IMR-90 (cell line): ENCODE data around the gene RLN3. TPM values are rescaled to one million over a fixed set of nuclear protein-coding genes. Genes with fewer than 3 reads are reported as not detected.
A peak's percentile ranks its signal among the peaks of the same experiment; 100 is the strongest.

ENCODE experiments used
- ATAC-seq: fragments of 200-7000 bp; cut with Tn5 transposase; 2 replicates; pipeline ENCODE4 v1.9.1; 2020; ENCODE audit warnings: low read depth, mild to moderate bottlenecking, moderate library complexity
- BruUV-seq: library from RNA; stranded (reverse); fragments of 400-500 nt; replicated peaks from 2 replicates; lab custom pipeline; 2021; lab: Mats Ljungman, UMichigan
- CTCF ChIA-PET: fragments of 300-600 bp; formaldehyde crosslinking; extraction: SDS; loops from one replicate; lab custom pipeline; 2021; ENCODE audit warnings: antibody characterized with exemption; lab: Yijun Ruan, JAX
- POLR2A ChIA-PET: fragments of 300-600 bp; sonication (Branson Sonifier 250); formaldehyde crosslinking; loops from one replicate; lab custom pipeline; 2022; ENCODE audit warnings: antibody characterized with exemption; ENCODE audit not compliant: unreplicated experiment; lab: Charles Lee
- DNase-seq: peaks from one replicate; pipeline ENCODE4 v3.0.0; 2013
- H2AFZ ChIP-seq: replicated peaks from 2 replicates; pipeline ENCODE3; 2013; ENCODE audit warnings: low read length, mild to moderate bottlenecking; ENCODE audit not compliant: poor library complexity
- H2AK5ac ChIP-seq: 2 replicates; pipeline ENCODE4 v1.6.1; 2013; ENCODE audit warnings: low read depth, low read length, inconsistent platforms
- H2AK9ac ChIP-seq: replicated peaks from 2 replicates; pipeline ENCODE3; 2013; ENCODE audit warnings: mild to moderate bottlenecking, low read depth, low read length, moderate library complexity; ENCODE audit not compliant: poor library complexity
- H2BK120ac ChIP-seq: 2 replicates; pipeline ENCODE4 v1.6.1; 2013; ENCODE audit warnings: low read depth, low read length, inconsistent platforms
- H2BK15ac ChIP-seq: 3 replicates; pipeline ENCODE4 v1.6.1; 2013; ENCODE audit warnings: low read depth, low read length, inconsistent platforms
- H2BK20ac ChIP-seq: 2 replicates; pipeline ENCODE4 v1.6.1; 2013; ENCODE audit warnings: low read depth, mild to moderate bottlenecking, inconsistent platforms, low read length, moderate library complexity
- H2BK5ac ChIP-seq: 2 replicates; pipeline ENCODE4 v1.6.1; 2013; ENCODE audit warnings: mild to moderate bottlenecking, low read depth, low read length, inconsistent platforms; ENCODE audit not compliant: poor library complexity, severe bottlenecking
- H3K14ac ChIP-seq: replicated peaks from 2 replicates; pipeline ENCODE4 v1.6.1; 2013; ENCODE audit warnings: low read depth, low read length, inconsistent platforms
- H3K18ac ChIP-seq: 2 replicates; pipeline ENCODE4 v1.6.1; 2013; ENCODE audit warnings: low read depth, low read length, control low read depth
- H3K23ac ChIP-seq: 2 replicates; pipeline ENCODE4 v1.6.1; 2013; ENCODE audit warnings: low read depth, low read length, inconsistent platforms
- H3K27ac ChIP-seq: 2 replicates; pipeline ENCODE4 v1.5.1; 2013; ENCODE audit warnings: mild to moderate bottlenecking, control low read depth, low read length; ENCODE audit not compliant: insufficient read depth
- H3K27me3 ChIP-seq: 2 replicates; pipeline ENCODE4 v1.6.1; 2013; ENCODE audit warnings: low read length; ENCODE audit not compliant: control insufficient read depth, insufficient read depth
- H3K36me3 ChIP-seq: 2 replicates; pipeline ENCODE4 v1.6.1; 2013; ENCODE audit warnings: low read length, mixed read lengths; ENCODE audit not compliant: control insufficient read depth, insufficient read depth
- H3K4ac ChIP-seq: 2 replicates; pipeline ENCODE4 v1.6.1; 2013; ENCODE audit warnings: low read depth, low read length, inconsistent platforms
- H3K4me1 ChIP-seq: 2 replicates; pipeline ENCODE4 v1.6.1; 2013; ENCODE audit warnings: low read length, mixed read lengths; ENCODE audit not compliant: control insufficient read depth, insufficient read depth
- H3K4me2 ChIP-seq: 2 replicates; pipeline ENCODE4 v1.6.1; 2013; ENCODE audit warnings: low read depth, mild to moderate bottlenecking, control low read depth, low read length, moderate library complexity
- H3K4me3 ChIP-seq: 2 replicates; pipeline ENCODE4 v1.5.1; 2013; ENCODE audit warnings: low read depth, mild to moderate bottlenecking, control low read depth, low read length, moderate library complexity; ENCODE audit not compliant: insufficient read depth
- H3K56ac ChIP-seq: 2 replicates; pipeline ENCODE4 v1.6.1; 2013; ENCODE audit warnings: low read length, inconsistent platforms; ENCODE audit not compliant: insufficient read depth; ENCODE audit errors: extremely low read depth
- H3K79me1 ChIP-seq, 2 experiments: 2 replicates each; pipeline ENCODE4 v1.6.1; 2013; ENCODE audit warnings: low read length in 2 of 2, inconsistent platforms in 1 of 2, low read depth in 1 of 2
- H3K9ac ChIP-seq: 2 replicates; pipeline ENCODE4 v1.6.1; 2013; ENCODE audit warnings: low read depth, low read length, control low read depth
- H3K9me1 ChIP-seq: 2 replicates; pipeline ENCODE4 v1.6.1; 2013; ENCODE audit warnings: low read length, inconsistent platforms; ENCODE audit not compliant: insufficient read depth
- H3K9me3 ChIP-seq: 2 replicates; pipeline ENCODE4 v1.6.1; 2013; ENCODE audit warnings: low read length; ENCODE audit not compliant: control insufficient read depth, insufficient read depth
- H4K20me1 ChIP-seq: 2 replicates; pipeline ENCODE4 v1.6.1; 2013; ENCODE audit warnings: low read length, inconsistent platforms; ENCODE audit not compliant: insufficient read depth
- H4K5ac ChIP-seq: 2 replicates; pipeline ENCODE4 v1.6.1; 2013; ENCODE audit warnings: mild to moderate bottlenecking, low read depth, low read length, control low read depth
- H4K8ac ChIP-seq, 2 experiments: 2 replicates each; pipeline ENCODE4 v1.6.1; 2013; ENCODE audit warnings: low read depth in 2 of 2, low read length in 2 of 2, control low read depth in 1 of 2, inconsistent platforms in 1 of 2
- H4K91ac ChIP-seq: 2 replicates; pipeline ENCODE4 v1.6.1; 2013; ENCODE audit warnings: low read depth, low read length, inconsistent platforms; ENCODE audit not compliant: insufficient read depth
- CEBPB ChIP-seq: IDR thresholded peaks from 2 replicates; pipeline ENCODE4 v1.6.1; 2012; ENCODE audit warnings: low read depth, low read length, improper control_type of control experiment
- CHD1 ChIP-seq: IDR thresholded peaks from 2 replicates; pipeline ENCODE4 v1.6.1; 2012; ENCODE audit warnings: low read depth, low read length, improper control_type of control experiment
- FOS ChIP-seq: fragments of 150-350 bp; IDR thresholded peaks from 2 replicates; pipeline ENCODE4 v1.6.1; 2016; ENCODE audit warnings: low read depth, low read length
- MAFK ChIP-seq: IDR thresholded peaks from 2 replicates; pipeline ENCODE4 v1.6.1; 2012; ENCODE audit warnings: low read depth, low read length, improper control_type of control experiment
- MAZ ChIP-seq: IDR thresholded peaks from 2 replicates; pipeline ENCODE4 v1.6.1; 2012; ENCODE audit warnings: low read depth, mild to moderate bottlenecking, low read length, improper control_type of control experiment, moderate library complexity, borderline replicate concordance
- MXI1 ChIP-seq: IDR thresholded peaks from 2 replicates; pipeline ENCODE4 v1.6.1; 2012; ENCODE audit warnings: low read depth, mild to moderate bottlenecking, low read length, moderate library complexity, borderline replicate concordance
- NFE2L2 ChIP-seq: fragments of 150-350 bp; IDR thresholded peaks from 2 replicates; pipeline ENCODE4 v1.6.1; 2016; ENCODE audit warnings: low read depth, mild to moderate bottlenecking, low read length
- RCOR1 ChIP-seq: IDR thresholded peaks from 2 replicates; pipeline ENCODE4 v1.6.1; 2012; ENCODE audit warnings: mild to moderate bottlenecking, low read length, improper control_type of control experiment; ENCODE audit not compliant: insufficient replicate concordance
- RFX5 ChIP-seq: IDR thresholded peaks from 2 replicates; pipeline ENCODE4 v1.8.0; 2012; ENCODE audit warnings: low read depth, mild to moderate bottlenecking, low read length, moderate library complexity
- SMC3 ChIP-seq: fragments of 150-350 bp; IDR thresholded peaks from 2 replicates; pipeline ENCODE4 v1.6.1; 2016; ENCODE audit warnings: low read depth, mild to moderate bottlenecking, antibody characterized with exemption, low read length, moderate library complexity
- WGBS, 2 experiments: methylation state at CpG; one replicate each; pipeline versions ENCODE4 v1.1.5 to v1.1.7; 2013; ENCODE audit warnings: missing lambda C conversion rate in 2 of 2; ENCODE audit not compliant: insufficient read length in 1 of 2; ENCODE audit errors: extremely low coverage in 2 of 2; 5-methylcytosine and 5-hydroxymethylcytosine counted together
- dilution Hi-C: fragments of 300-500 bp; cut with HindIII; formaldehyde crosslinking; loops from one replicate; pipeline ENCODE4 v1.14.3; 2018; ENCODE audit warnings: low sequenced_read_pairs; ENCODE audit not compliant: unreplicated experiment
- in situ Hi-C: fragments of 300-500 bp; cut with MboI; formaldehyde crosslinking; loops from 3 replicates; pipeline ENCODE4 v1.14.3; 2019; ENCODE audit warnings: low sequenced_read_pairs, inconsistent platforms, mixed read lengths
- intact Hi-C: fragments of 100-400 bp; cut with micrococcal nuclease; formaldehyde crosslinking; loops from 2 replicates; pipeline ENCODE4 v1.10.0; 2022
- polyA plus RNA-seq, 3 experiments: library from polyadenylated mRNA; depleted of rRNA; stranded (reverse); fragments of >200 nt; gene quantifications; 2 replicates each; pipeline ENCODE4 v1.2.3, GENCODE V29; 2012; ENCODE audit warnings: low replicate concordance in 1 of 3
- total RNA-seq: library from RNA; depleted of rRNA; stranded (reverse); fragments of >200 nt; gene quantifications from 2 replicates; pipeline ENCODE4 v1.2.3, GENCODE V29; 2012
- TF ChIP-seq, protein P1 (sequence below): fragments of 150-350 bp; IDR thresholded peaks from 2 replicates; pipeline ENCODE4 v1.6.1; 2017; ENCODE audit warnings: mild to moderate bottlenecking, antibody characterized with exemption, low read length, low read depth
- TF ChIP-seq, protein P2 (sequence below): conservative IDR thresholded peaks from 2 replicates; pipeline ENCODE4 v1.5.1; 2012; ENCODE audit warnings: mild to moderate bottlenecking, low read depth, low read length, improper control_type of control experiment
- TF ChIP-seq, protein P3 (sequence below): fragments of 150-350 bp; IDR thresholded peaks from 2 replicates; pipeline ENCODE4 v1.6.1; 2016; ENCODE audit warnings: low read depth, mild to moderate bottlenecking, low read length, moderate library complexity, borderline replicate concordance

The RLN3 gene
- total and polyA plus RNA-seq, 2 of the 4 experiments (the other 2 are of a cell fraction) = not detected

DNA sequence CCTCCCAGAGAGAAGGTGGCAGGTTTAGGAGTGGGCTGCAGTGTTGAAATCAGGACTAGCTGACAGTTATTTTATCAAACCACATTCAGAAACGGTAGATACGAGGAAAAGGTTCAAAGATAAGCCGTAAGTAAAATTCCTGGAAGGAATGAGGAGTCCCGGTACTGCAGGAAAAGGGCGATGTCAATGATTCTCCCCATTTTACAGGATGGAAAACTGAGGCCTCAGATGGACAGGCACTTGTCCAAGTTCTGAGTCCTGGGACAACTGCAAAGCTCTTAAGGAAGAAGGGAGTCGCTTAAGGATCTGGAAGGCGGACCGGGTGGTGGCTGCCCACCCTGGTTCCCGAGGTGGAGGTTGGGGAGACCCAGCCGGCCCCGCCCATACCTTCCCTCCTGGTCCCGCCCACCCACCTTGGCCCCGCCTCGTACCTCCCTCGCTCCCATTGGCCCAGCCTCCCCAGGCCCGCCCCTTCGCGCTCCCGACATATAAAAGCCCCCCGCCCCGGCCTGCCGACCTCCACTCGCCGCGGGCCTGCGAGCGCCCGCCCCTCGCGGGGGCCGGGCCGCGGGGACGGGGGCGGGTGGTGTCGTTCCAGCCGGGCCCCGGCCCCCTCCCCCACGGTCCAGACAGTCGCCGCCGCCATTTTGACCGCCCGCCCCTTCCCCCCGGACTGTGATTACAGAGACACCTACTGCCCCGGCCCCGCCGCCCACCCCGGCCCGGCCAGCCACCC is 22.4 kb upstream of the RLN3 start:
- Histone ChIP-seq H3K23ac (0 out of 2 replicates have a peak overlapping the region, but pooled peaks have one; percentile 40), H3K9ac (0 out of 2 replicates have a peak overlapping the region, but pooled peaks have one; percentile 9), H4K20me1 (peaks cover 9% of the 10 kb centered on the region), H3K9me3 (no peaks in the 10 kb centered on the region), H3K36me3 (0 out of 2 replicates have a peak, but pooled peaks cover 2% of the 10 kb centered on the region), H2AK9ac (peak overlapping the region; percentile 53), H3K4ac (peak overlapping the region; percentile 24; the same call in 1 of the 2 replicates), H2BK120ac (no peak overlapping the region), H2BK20ac (no peak overlapping the region), H2BK15ac (no peak overlapping the region), H4K91ac (no peak overlapping the region), H3K79me1 (peaks cover 3 to 32% of the 10 kb centered on the region in 2 experiments), H3K27ac (peak overlapping the region; percentile 28; the same call in 1 of the 2 replicates), H2BK5ac (no peak overlapping the region), H2AK5ac (peak overlapping the region; percentile 70), H4K8ac (peak overlapping the region in 1 of 2 experiments; percentile 52; a peak in 1 of 4 replicates), H3K56ac (no peak overlapping the region), H3K4me2 (peak overlapping the region; percentile 13; the same call in 1 of the 2 replicates), H3K14ac (0 out of 2 replicates have a peak overlapping the region, but pooled peaks have one; percentile 35), H3K9me1 (peaks cover 5% of the 10 kb centered on the region; the same call in 1 of the 2 replicates), H3K4me3 (peak overlapping the region; percentile 47), H3K4me1 (peaks cover 4% of the 10 kb centered on the region; the same call in 1 of the 2 replicates), H3K18ac (no peak overlapping the region), H4K5ac (no peak overlapping the region), H2AFZ (peak overlapping the region; percentile 98), H3K27me3 (no peaks in the 10 kb centered on the region)
- in situ Hi-C loops (no loop called here), intact Hi-C loops (no loop called here), dilution Hi-C loops (no loop called here)
- CTCF ChIA-PET = no interaction called here
- POLR2A ChIA-PET = interaction anchor here (0.5 to 0.7 kb wide), 2 partner anchors 13 to 20 kb away, joined by 4 to 5 read pairs; no protein-coding TSS in a partner anchor
- WGBS, 2 experiments = no CpG with 5 or more reads among the region's 50 CpGs
- DNase-seq (peak; percentile 75), ATAC-seq (peak; percentile 61)
- BruUV-seq = no TSS peak
- TF ChIP-seq, protein P1, sequence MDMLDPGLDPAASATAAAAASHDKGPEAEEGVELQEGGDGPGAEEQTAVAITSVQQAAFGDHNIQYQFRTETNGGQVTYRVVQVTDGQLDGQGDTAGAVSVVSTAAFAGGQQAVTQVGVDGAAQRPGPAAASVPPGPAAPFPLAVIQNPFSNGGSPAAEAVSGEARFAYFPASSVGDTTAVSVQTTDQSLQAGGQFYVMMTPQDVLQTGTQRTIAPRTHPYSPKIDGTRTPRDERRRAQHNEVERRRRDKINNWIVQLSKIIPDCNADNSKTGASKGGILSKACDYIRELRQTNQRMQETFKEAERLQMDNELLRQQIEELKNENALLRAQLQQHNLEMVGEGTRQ = no peak
- no peak for TF ChIP-seq SMC3
- TF ChIP-seq MAFK = no peak
- TF ChIP-seq, protein P2, sequence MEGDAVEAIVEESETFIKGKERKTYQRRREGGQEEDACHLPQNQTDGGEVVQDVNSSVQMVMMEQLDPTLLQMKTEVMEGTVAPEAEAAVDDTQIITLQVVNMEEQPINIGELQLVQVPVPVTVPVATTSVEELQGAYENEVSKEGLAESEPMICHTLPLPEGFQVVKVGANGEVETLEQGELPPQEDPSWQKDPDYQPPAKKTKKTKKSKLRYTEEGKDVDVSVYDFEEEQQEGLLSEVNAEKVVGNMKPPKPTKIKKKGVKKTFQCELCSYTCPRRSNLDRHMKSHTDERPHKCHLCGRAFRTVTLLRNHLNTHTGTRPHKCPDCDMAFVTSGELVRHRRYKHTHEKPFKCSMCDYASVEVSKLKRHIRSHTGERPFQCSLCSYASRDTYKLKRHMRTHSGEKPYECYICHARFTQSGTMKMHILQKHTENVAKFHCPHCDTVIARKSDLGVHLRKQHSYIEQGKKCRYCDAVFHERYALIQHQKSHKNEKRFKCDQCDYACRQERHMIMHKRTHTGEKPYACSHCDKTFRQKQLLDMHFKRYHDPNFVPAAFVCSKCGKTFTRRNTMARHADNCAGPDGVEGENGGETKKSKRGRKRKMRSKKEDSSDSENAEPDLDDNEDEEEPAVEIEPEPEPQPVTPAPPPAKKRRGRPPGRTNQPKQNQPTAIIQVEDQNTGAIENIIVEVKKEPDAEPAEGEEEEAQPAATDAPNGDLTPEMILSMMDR = no peak
- no peak for TF ChIP-seq CHD1
- TF ChIP-seq NFE2L2 = no peak
- TF ChIP-seq, protein P3, sequence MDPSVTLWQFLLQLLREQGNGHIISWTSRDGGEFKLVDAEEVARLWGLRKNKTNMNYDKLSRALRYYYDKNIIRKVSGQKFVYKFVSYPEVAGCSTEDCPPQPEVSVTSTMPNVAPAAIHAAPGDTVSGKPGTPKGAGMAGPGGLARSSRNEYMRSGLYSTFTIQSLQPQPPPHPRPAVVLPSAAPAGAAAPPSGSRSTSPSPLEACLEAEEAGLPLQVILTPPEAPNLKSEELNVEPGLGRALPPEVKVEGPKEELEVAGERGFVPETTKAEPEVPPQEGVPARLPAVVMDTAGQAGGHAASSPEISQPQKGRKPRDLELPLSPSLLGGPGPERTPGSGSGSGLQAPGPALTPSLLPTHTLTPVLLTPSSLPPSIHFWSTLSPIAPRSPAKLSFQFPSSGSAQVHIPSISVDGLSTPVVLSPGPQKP = no peak
- TF ChIP-seq RFX5 = no peak
- no peak for TF ChIP-seq MXI1
- TF ChIP-seq MAZ = peak; percentile 94
- peak; percentile 99 for TF ChIP-seq RCOR1
- no peak for TF ChIP-seq FOS
- TF ChIP-seq CEBPB = no peak
